Loucy (cell line): ENCODE results near the gene POP4.

ENCODE experiments used
- EZH2phosphoT487 ChIP-seq: fragments of 200-600 bp; IDR thresholded peaks from 2 replicates; pipeline ENCODE4 v1.6.1; 2018; ENCODE audit warnings: antibody characterized with exemption, mild to moderate bottlenecking, moderate library complexity, borderline replicate concordance
- TF ChIP-seq, protein P1 (sequence below): fragments of 200-600 bp; sonication (generic); conservative IDR thresholded peaks from 2 replicates; pipeline ENCODE4 v1.5.1; 2014; ENCODE audit warnings: mild to moderate bottlenecking, antibody characterized with exemption, low read length

- TF ChIP-seq, protein P1, sequence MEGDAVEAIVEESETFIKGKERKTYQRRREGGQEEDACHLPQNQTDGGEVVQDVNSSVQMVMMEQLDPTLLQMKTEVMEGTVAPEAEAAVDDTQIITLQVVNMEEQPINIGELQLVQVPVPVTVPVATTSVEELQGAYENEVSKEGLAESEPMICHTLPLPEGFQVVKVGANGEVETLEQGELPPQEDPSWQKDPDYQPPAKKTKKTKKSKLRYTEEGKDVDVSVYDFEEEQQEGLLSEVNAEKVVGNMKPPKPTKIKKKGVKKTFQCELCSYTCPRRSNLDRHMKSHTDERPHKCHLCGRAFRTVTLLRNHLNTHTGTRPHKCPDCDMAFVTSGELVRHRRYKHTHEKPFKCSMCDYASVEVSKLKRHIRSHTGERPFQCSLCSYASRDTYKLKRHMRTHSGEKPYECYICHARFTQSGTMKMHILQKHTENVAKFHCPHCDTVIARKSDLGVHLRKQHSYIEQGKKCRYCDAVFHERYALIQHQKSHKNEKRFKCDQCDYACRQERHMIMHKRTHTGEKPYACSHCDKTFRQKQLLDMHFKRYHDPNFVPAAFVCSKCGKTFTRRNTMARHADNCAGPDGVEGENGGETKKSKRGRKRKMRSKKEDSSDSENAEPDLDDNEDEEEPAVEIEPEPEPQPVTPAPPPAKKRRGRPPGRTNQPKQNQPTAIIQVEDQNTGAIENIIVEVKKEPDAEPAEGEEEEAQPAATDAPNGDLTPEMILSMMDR = no peak
- TF ChIP-seq EZH2phosphoT487 = no peak
Observed at GRCh38 chr19:29614046-29614445, 8.0 kb downstream of the POP4 start.
